ENCODE data around the gene BCAS3. TPM values are rescaled to one million over a fixed set of nuclear protein-coding genes. Genes with fewer than 3 reads are reported as not detected.

Gene BCAS3
- polyA plus RNA-seq, 1 donor from 2014 or later, result 23.2 TPM

GRCh38 chr17:61403801-61404662 lies 726.4 kb downstream of the BCAS3 start:
- H3K27me3 Mint-ChIP-seq, result peaks cover 62% of the 10 kb centered on the region
- H3K4me3 Mint-ChIP-seq, result peak overlapping the region in 3 of 4 donors; percentile 69 to 90 (median 76)
- peaks cover 16 to 40% (median 25%) of the 10 kb centered on the region in 3 donors for H3K4me1 Mint-ChIP-seq
- H3K9me3 Mint-ChIP-seq, result peaks cover 0 to 2% (median 0%) of the 10 kb centered on the region in 3 donors
- peaks cover 2% of the 10 kb centered on the region for H3K36me3 Mint-ChIP-seq
- peak overlapping the region; percentile 48 to 94 (median 87) for H3K27ac Mint-ChIP-seq

GRCh38 chr17:61404663-61404912 lies 726.9 kb downstream of the BCAS3 start:
- H3K4me3 Mint-ChIP-seq, result peak overlapping the region in 1 of 4 donors; percentile 43

GRCh38 chr17:61404913-61405685 lies 727.4 kb downstream of the BCAS3 start:
- Mint-ChIP-seq H3K27ac (peak overlapping the region in 2 of 3 donors; percentile 27 to 94), H3K4me1 (peaks cover 18 to 41% (median 26%) of the 10 kb centered on the region in 3 donors), H3K27me3 (peaks cover 65% of the 10 kb centered on the region), H3K4me3 (peak overlapping the region in 3 of 4 donors; percentile 43 to 48 (median 45)), H3K36me3 (peaks cover 2% of the 10 kb centered on the region), H3K9me3 (peaks cover 0 to 2% (median 0%) of the 10 kb centered on the region in 3 donors)

More at GRCh38 chr17:61404663-61404912, 726.9 kb downstream of the BCAS3 start:
- Mint-ChIP-seq H3K27me3 (peaks cover 63% of the 10 kb centered on the region), H3K9me3 (peaks cover 0 to 2% (median 0%) of the 10 kb centered on the region in 3 donors), H3K36me3 (peaks cover 2% of the 10 kb centered on the region), H3K4me1 (peaks cover 16 to 41% (median 26%) of the 10 kb centered on the region in 3 donors), H3K27ac (peak overlapping the region; percentile 27 to 94 (median 48))

DNA sequence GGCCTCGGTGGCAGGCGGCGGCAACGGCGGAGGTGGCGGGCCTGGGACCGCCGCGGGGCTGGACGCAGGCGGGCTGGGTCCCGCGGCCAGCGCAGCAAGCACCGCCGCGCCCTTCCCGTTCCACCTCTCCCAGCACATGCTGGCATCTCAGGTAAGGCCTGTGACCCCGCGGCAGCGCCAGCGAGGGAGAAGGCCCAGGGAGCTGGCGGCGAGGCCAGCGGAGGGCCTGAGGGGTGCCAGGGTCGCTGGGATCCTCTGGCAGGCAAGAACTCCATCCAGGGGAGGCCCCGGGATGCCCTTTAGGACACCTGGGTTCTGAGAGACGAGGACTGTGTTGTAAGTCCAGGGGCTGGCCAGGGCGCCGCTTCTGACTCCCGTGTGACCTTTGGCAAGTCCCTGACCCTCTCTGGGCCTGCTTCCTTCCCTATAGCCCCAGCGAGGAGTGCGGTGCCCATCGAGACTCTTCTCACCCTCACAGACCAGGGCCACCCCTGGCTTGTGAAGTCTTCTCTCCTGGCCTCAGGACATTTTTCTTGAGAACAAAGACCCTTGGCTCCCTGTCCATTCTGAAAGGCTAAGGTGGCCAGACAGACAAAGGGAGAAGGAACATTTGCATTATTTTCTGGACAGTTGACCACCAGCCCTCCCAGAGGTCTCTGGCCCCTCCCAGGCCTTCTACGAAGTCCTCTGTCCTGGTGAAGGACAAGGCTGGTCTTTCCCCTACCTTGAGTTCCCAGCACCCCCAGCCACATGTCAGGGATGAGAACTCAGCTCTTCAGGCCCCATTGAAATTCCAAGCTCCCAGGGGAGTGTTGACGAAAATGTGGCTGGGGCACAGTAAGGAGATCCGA lies 728.3 kb downstream of the BCAS3 start:
- Mint-ChIP-seq H3K9me3 (peaks cover 0 to 2% (median 0%) of the 10 kb centered on the region in 3 donors), H3K4me1 (peaks cover 24 to 42% (median 31%) of the 10 kb centered on the region in 3 donors), H3K27me3 (peaks cover 68% of the 10 kb centered on the region), H3K4me3 (peak overlapping the region in 1 of 4 donors; percentile 76), H3K36me3 (peaks cover 2% of the 10 kb centered on the region), H3K27ac (peak overlapping the region in 2 of 3 donors; percentile 39 to 79)

DNA sequence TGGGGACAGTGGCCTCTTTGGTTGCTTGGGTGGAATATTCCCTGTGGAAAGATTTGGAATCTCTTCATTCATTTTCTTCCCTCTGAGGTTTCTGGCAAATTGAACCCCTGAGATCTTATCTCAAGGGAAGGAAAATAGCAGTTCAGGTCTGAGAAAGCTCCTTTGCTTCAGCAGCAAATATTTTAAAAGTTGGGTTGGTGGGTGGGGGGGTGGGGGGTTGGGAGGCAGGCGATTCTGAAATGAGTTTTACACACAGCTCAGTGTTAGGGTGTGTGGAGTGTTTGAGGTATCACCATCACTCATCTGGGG lies 728.8 kb downstream of the BCAS3 start:
- peak overlapping the region in 2 of 3 donors; percentile 39 to 79 for H3K27ac Mint-ChIP-seq
- H3K4me1 Mint-ChIP-seq, result peaks cover 19 to 36% (median 27%) of the 10 kb centered on the region in 3 donors
- peaks cover 2% of the 10 kb centered on the region for H3K36me3 Mint-ChIP-seq

GRCh38 chr17:61406971-61407911 lies 729.6 kb downstream of the BCAS3 start:
- H3K27ac Mint-ChIP-seq, result peak overlapping the region in 2 of 3 donors; percentile 8 to 79
- peak overlapping the region in 2 of 4 donors; percentile 43 to 76 for H3K4me3 Mint-ChIP-seq
- H3K4me1 Mint-ChIP-seq, result peaks cover 17 to 33% (median 25%) of the 10 kb centered on the region in 3 donors
- H3K36me3 Mint-ChIP-seq, result peaks cover 2% of the 10 kb centered on the region
- H3K9me3 Mint-ChIP-seq, result peaks cover 0 to 2% (median 0%) of the 10 kb centered on the region in 3 donors
- H3K27me3 Mint-ChIP-seq, result peaks cover 60% of the 10 kb centered on the region

More for the DNA sequence above, 728.8 kb downstream of the BCAS3 start:
- Mint-ChIP-seq H3K27me3 (peaks cover 63% of the 10 kb centered on the region), H3K9me3 (peaks cover 0 to 2% (median 0%) of the 10 kb centered on the region in 3 donors), H3K4me3 (peak overlapping the region in 2 of 4 donors; percentile 43 to 76)

DNA sequence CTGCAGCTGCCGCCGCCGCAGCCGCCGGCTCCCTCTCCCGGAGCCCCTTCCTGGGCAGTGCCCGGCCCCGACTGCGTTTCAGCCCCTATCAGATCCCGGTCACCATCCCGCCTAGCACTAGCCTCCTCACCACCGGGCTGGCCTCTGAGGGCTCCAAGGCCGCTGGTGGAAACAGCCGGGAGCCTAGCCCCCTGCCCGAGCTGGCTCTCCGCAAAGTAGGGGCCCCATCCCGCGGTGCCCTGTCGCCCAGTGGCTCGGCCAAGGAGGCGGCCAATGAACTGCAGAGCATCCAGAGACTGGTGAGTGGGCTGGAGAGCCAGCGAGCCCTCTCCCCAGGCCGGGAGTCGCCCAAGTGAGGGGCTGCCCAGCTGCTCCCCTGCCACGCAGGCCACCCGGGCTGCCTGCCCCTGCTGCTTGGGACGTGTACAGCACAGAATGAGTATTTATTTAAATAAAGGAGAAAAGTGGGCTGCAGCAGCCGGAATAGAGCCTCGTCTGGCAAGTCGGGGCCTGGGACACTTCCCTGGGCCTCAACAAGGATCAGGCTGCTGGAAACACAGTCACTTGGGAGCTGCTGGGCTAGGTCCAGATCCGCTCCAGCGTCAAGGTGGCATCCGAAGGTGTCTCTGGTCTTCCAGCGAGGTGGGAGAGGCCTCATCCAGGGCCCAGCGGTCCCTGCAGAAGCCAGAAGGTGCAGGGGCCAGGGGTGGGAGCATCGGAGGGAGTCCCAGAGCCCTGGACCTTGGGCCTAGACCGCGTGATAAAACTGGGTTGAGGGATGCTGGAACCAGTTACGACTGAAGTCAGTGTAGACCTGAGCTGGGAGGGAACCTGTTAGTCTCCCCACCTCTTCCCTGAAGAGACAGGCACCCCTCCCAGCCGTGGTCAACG lies 730.7 kb downstream of the BCAS3 start:
- H3K4me1 Mint-ChIP-seq, result peaks cover 16 to 22% (median 18%) of the 10 kb centered on the region in 3 donors
- H3K36me3 Mint-ChIP-seq, result no peaks in the 10 kb centered on the region
- H3K27me3 Mint-ChIP-seq, result peaks cover 50% of the 10 kb centered on the region
- peak overlapping the region; percentile 64 to 90 (median 82) for H3K4me3 Mint-ChIP-seq
- H3K9me3 Mint-ChIP-seq, result peaks cover 0 to 2% (median 0%) of the 10 kb centered on the region in 3 donors
- H3K27ac Mint-ChIP-seq, result peak overlapping the region in 1 of 3 donors; percentile 79

- Mint-ChIP-seq H3K4me3 (peak overlapping the region; percentile 72 to 92 (median 88)), H3K9me3 (no peaks in the 10 kb centered on the region), H3K27ac (peak overlapping the region in 1 of 3 donors; percentile 71), H3K27me3 (peaks cover 42% of the 10 kb centered on the region), H3K36me3 (no peaks in the 10 kb centered on the region), H3K4me1 (peaks cover 11 to 18% (median 15%) of the 10 kb centered on the region in 3 donors)
These were observed 731.9 kb downstream of the BCAS3 start for GRCh38 chr17:61409301-61410112.

- Mint-ChIP-seq H3K9me3 (no peaks in the 10 kb centered on the region), H3K4me1 (peaks cover 11 to 18% (median 15%) of the 10 kb centered on the region in 3 donors), H3K27me3 (peaks cover 40% of the 10 kb centered on the region), H3K4me3 (peak overlapping the region; percentile 72 to 92 (median 88)), H3K27ac (peak overlapping the region in 2 of 3 donors; percentile 71 to 80), H3K36me3 (no peaks in the 10 kb centered on the region)
These were observed 732.7 kb downstream of the BCAS3 start for GRCh38 chr17:61410141-61411010.

DNA sequence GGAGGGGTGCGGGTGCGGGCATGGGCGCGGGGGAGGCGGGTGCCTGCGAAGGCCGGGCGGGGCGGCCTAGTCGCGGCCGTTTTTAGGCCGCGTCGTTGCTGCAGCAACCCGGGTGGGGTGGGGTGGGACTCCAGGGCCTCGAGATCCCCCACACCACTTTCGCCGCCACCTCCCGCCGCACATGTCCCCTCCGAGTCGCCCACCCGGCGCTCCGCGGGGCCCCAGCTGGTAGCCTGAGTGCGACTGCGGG lies 733.3 kb downstream of the BCAS3 start:
- no peaks in the 10 kb centered on the region for H3K36me3 Mint-ChIP-seq
- H3K9me3 Mint-ChIP-seq, result no peaks in the 10 kb centered on the region
- H3K27me3 Mint-ChIP-seq, result peaks cover 37% of the 10 kb centered on the region
- peak overlapping the region; percentile 72 to 92 (median 88) for H3K4me3 Mint-ChIP-seq
- peak overlapping the region in 1 of 3 donors; percentile 71 for H3K27ac Mint-ChIP-seq
- peaks cover 11 to 18% (median 15%) of the 10 kb centered on the region in 3 donors for H3K4me1 Mint-ChIP-seq

GRCh38 chr17:61411261-61412142 lies 733.9 kb downstream of the BCAS3 start:
- Mint-ChIP-seq H3K4me3 (peak overlapping the region; percentile 71 to 92 (median 80)), H3K36me3 (no peaks in the 10 kb centered on the region), H3K9me3 (no peaks in the 10 kb centered on the region), H3K27ac (no peak overlapping the region), H3K27me3 (peaks cover 32% of the 10 kb centered on the region), H3K4me1 (peaks cover 11 to 18% (median 15%) of the 10 kb centered on the region in 3 donors)
